Renal pelvis (tissue), 4 donors: ENCODE data around the gene SCFD2. TPM values are rescaled to one million over a fixed set of nuclear protein-coding genes. Genes with fewer than 3 reads are reported as not detected.

Source experiments
- DNase-seq: peaks from one replicate; pipeline ENCODE4 v3.0.0-alpha.2; 2013
- polyA plus RNA-seq, 3 donors: library from polyadenylated mRNA; unstranded; fragments of 120-200 nt; gene quantifications; one replicate each; pipeline ENCODE4 v1.2.1, GENCODE V29; 2013; ENCODE audit not compliant: insufficient read length in 3 of 3

SCFD2 gene
- polyA plus RNA-seq, 3 donors: 13.7 to 14.5 (median 14.0) TPM

DNA sequence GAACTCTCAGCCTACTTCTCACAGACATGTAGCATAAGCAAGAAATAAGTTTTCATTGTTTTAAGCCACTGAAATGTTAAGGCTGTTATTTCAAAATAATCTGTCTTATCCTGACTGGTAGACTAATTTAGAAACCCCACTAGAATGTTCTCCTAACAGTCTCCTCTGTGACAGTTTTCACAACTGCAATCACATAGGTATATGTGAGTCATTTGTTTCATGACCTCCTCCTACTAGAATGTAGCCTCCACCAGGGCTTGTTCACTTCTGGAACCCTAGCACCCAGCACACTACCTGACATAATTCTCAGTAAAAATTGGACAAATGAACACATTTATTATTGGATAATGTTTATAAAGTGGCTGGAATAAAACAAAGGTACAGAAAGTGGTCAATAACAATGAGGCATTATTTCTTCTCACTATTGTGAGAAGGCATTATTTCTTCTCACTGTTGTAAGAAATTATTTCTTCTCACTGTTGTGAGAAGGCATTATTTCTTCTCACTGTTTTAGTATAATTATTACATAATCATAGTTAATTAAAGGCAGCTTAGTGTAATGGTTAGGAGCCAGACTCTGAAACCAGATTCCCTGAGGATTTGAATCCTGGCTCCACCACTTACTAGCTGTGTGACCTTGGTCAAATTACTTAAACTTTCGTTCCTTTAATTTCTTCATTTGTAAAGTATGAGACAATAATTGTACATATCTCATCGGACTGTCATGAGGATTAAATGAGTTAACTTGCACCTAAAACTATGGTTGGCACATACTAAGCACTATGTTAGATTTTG, 252.2 kb downstream of the SCFD2 start:
- no peak for DNase-seq

DNA sequence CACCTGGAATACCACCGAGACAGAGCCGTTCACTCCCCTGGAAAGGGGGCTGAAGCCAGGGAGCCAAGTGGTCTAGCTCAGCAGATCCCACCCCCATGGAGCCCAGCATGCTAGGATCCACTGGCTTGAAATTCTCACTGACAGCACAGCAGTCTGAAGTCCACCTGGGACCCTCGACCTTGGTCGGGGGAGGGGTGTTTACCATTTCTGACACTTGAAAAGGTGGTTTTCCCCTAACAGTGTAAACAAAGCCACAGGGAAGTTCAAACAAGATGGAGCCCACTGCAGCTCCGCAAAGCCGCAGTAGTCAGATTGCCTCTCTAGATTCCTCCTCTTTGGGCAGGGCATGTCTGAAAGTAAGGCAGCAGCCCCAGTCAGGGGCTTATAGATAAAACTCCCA, 260.5 kb downstream of the SCFD2 start:
- DNase-seq: no peak

- no peak for DNase-seq
These were observed 262.4 kb downstream of the SCFD2 start for GRCh38 chr4:53103481-53103880.

- DNase-seq: no peak
These were observed 264.7 kb downstream of the SCFD2 start for GRCh38 chr4:53101191-53101581.

GRCh38 chr4:53100501-53101190, 265.2 kb downstream of the SCFD2 start:
- DNase-seq: no peak

GRCh38 chr4:53098681-53099121, 267.2 kb downstream of the SCFD2 start:
- no peak for DNase-seq

GRCh38 chr4:53094040-53094439, 271.8 kb downstream of the SCFD2 start:
- DNase-seq: no peak

GRCh38 chr4:53089936-53090729, 275.7 kb downstream of the SCFD2 start:
- no peak for DNase-seq

GRCh38 chr4:53088152-53088551, 277.7 kb downstream of the SCFD2 start:
- DNase-seq: no peak

DNA sequence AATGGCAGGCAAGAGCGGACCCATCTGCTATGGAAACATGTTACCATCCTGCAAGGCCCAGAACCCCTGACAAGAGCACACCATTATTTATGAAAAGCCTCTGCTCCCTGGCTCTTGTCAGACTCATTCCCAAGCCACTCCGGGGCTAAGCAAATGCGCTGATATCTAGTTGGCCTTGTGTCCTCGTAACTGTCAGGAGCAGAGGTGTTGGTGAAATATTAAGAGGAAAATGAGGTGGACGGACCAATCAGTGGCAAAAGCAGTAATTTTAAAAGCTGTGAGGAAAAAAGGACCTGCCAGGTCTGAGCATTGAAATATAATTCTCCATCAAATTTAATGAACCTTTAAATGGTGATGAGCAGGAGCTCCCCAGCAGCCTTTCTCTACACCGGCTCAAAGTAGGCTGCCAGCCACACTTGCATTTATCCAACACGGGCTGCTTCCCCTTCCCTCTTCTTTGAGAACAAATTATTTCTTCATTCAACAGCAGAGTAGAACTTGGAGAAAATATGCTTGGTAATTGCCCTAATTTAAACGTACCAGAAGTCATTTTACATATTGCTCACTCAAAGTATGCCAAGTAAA, 289.4 kb downstream of the SCFD2 start:
- peak; percentile 38 for DNase-seq

DNA sequence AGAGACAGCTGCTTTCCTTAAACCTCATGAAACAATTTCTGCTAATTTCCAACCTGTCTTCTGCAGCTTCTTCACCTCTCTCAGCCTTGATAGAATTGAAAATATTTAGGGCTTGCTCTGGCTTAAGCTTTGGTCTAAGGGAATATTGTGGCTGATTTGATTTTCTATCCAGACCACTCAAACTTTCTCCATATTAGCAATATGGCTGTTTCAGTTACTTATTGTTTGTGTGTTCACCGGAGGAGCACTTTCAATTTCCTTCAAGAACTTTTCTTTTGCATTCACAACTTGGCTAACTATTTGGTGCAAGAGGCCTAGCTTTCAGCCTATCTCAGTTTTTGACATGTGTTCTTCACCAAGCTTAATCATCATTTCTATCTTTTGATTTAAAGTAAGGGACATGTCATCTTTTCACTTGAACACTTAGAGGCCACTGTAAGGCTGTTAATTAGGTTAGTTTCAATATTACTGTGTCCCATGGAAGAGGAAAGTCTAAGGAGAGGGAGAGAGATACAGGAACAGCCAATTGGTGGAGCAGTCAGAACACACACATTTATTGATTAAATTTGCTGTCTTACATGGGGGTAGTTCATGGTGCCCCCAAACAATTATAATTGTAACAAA, 290.6 kb downstream of the SCFD2 start:
- no peak for DNase-seq

DNA sequence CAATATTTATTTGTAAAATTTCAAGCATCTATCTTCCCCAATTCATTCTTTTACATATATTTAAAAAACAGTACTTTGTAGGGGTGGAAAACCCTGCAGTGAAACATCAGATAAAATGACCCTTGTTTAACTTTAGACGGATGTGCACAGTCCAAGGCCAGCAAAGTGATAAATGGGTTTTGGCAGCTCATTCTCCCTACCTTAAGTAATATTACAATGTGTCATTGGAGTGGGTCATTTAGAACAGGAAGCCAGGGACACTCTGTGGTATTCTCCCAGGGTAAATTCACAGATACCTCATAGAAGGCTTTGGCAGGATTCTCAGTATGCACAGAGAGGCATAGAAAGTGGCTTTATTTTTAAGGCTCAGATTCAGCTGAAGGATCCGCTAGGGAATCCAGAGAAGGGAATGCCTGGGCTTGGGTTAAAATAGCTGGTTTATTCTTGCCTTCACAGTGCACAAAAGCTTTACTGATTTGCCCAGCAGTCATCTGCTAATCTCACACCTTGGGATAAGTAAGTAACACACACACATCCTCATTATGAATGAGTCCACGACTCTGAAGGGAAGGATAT, 297.0 kb downstream of the SCFD2 start:
- DNase-seq: no peak

DNA sequence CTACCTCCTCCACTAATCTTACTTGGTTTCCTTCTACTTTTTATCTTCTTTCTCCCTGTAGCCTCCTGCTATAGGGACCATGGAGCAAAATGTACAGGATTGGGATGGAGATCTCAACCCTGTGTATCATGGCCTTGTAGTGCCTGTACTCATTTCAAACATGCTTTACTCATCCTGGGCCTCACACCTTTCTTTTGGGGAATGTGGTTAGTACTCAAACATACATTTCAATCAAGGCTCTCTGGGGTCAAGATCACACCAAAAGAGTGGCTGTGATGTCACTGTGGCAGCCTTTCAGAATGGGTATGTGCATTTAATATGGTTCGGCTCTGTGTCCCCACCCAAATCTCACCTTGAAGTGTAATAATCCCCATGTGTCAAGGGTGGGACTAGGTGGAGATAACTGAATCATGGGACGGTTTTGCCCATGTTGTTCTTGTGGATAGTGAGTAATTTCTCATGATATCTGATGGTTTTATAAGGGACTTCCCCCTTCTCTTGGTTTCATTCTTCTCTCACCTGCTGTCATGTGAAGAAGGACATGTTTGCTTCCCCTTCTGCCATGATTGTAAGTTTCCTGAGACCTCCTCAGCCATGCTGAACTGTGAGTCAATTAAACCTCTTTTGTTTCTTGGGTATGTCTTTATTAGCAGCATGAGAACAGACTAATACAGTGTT, 298.6 kb downstream of the SCFD2 start:
- DNase-seq: no peak

GRCh38 chr4:53066155-53066554, 299.7 kb downstream of the SCFD2 start:
- DNase-seq: no peak

DNA sequence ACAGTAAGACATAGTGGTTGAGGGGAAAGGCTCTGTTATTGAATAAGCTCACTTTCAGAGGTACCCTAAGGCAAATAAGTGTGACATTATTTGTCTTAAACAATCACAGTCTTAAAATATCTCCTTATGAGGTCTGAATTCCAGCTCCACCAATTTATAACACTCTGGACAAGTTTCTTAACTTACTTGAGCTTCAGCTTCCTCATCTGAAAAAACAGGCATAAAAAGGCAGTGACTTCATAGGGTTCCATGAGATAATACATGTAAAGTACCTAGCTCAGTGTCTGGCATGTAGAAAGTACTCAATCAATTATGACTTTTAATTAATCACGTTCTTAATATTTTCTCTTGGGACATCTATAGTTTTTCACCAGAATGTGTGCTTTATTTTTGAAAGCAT, 301.3 kb downstream of the SCFD2 start:
- DNase-seq: no peak

- DNase-seq: no peak
These were observed 304.6 kb downstream of the SCFD2 start for GRCh38 chr4:53061091-53061850.

- no peak for DNase-seq
These were observed 305.6 kb downstream of the SCFD2 start for GRCh38 chr4:53060278-53060677.

DNA sequence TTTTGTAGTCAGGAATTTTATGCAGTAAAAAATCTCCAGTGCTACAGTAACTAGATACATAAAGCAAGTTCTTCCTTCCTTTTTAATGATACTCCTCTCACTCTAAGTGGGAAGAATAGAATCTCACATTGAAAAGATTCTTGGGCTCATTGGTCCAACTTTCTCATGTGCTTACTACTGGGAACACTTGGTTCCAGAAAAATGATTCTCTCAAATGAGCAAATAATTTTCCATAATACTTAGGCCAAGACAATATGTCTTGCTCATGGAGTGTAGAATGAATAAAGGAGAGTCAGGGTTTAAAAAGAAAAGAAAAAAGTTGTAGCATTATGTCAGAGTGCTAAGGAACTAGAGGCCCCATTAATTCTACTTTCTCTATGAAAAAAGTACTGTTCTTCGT, 306.0 kb downstream of the SCFD2 start:
- no peak for DNase-seq

DNA sequence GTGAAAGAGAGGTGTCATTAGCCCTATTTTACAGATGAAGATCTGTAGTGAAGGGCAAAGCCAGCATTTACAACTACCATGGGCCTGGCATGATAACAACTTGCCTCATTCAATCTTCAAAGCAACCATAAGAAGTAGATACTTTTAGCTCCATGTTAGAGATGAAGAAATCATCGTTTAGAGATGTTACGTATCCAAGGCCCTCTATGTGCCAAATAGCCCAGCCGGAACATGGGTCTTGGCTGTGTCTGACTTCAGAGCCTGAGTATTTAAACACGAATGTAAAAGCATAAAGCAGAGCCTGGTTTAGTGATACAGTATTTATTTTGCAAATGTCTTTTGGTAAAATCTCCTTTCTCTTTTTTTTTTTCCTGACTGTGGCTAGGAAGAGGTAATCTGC, 306.6 kb downstream of the SCFD2 start:
- DNase-seq: no peak

GRCh38 chr4:53057679-53058078, 308.2 kb downstream of the SCFD2 start:
- DNase-seq: no peak
